ENCODE data around the gene AMBRA1.

The AMBRA1 gene

GRCh38 chr11:46447544-46447943, 146.3 kb downstream of the AMBRA1 start:
- no peak overlapping the region for H2AFZ ChIP-seq (ENCODE audit: low read depth, low read length)
- H3K4ac ChIP-seq (ENCODE audit: low read depth in 1 of 2, low read length in 2 of 2): no peak overlapping the region
- no peak overlapping the region for H2AK5ac ChIP-seq (ENCODE audit: low read length, severe bottlenecking)
- H3K27ac ChIP-seq (ENCODE audit: low read length, poor library complexity, severe bottlenecking): no peak overlapping the region
- no peak overlapping the region for H2BK12ac ChIP-seq (ENCODE audit: low read length in 2 of 2)
- H2BK120ac ChIP-seq (ENCODE audit: low read depth, low read length): no peak overlapping the region
- H4K8ac ChIP-seq (ENCODE audit: low read length): no peak overlapping the region
- H3K4me2 ChIP-seq (ENCODE audit: low read length, poor library complexity, severe bottlenecking): no peak overlapping the region
- no peak overlapping the region for H2BK15ac ChIP-seq (ENCODE audit: low read depth, poor library complexity, severe bottlenecking)
- 92% methylated on average over 2 of the region's 2 CpGs for WGBS
- no peak overlapping the region for H3K18ac ChIP-seq (ENCODE audit: low read depth in 1 of 2, low read length in 2 of 2)
- H3K9ac ChIP-seq (ENCODE audit: low read length): no peak overlapping the region
- peaks cover 2 to 8% of the 10 kb centered on the region in 2 experiments for H3K36me3 ChIP-seq (ENCODE audit: control insufficient read depth in 1 of 2, insufficient read depth in 2 of 2, low read depth in 1 of 2, low read length in 2 of 2)
- H3K27me3 ChIP-seq (ENCODE audit: control insufficient read depth in 1 of 2, insufficient read depth in 1 of 2, low read length in 2 of 2): no peaks in the 10 kb centered on the region
- peaks cover 15% of the 10 kb centered on the region for H3K79me1 ChIP-seq (replicated peaks; ENCODE audit: low read length, poor library complexity, severe bottlenecking)
- H2BK5ac ChIP-seq (ENCODE audit: low read depth, low read length, poor library complexity, severe bottlenecking): no peak overlapping the region
- no peak overlapping the region for H3K14ac ChIP-seq (ENCODE audit: low read length in 2 of 2)
- DNase-seq: no peak
- H3K9me3 ChIP-seq (ENCODE audit: control insufficient read depth, low read length): no peaks in the 10 kb centered on the region
- H4K91ac ChIP-seq (ENCODE audit: low read length): no peak overlapping the region
- no peak overlapping the region for H3K4me3 ChIP-seq (ENCODE audit: insufficient read depth in 1 of 2, low read depth in 1 of 2, low read length in 2 of 2)
- no peaks in the 10 kb centered on the region for H3K4me1 ChIP-seq (ENCODE audit: control insufficient read depth, insufficient read depth, low read depth, low read length)
- H3K23ac ChIP-seq (ENCODE audit: low read length in 2 of 2): no peak overlapping the region

- H3K4ac ChIP-seq (ENCODE audit: low read depth in 1 of 2, low read length in 2 of 2): no peak overlapping the region
- H3K4me1 ChIP-seq (ENCODE audit: control insufficient read depth, insufficient read depth, low read depth, low read length): no peaks in the 10 kb centered on the region
- H3K27me3 ChIP-seq (ENCODE audit: control insufficient read depth in 1 of 2, insufficient read depth in 1 of 2, low read length in 2 of 2): no peaks in the 10 kb centered on the region
- no peak overlapping the region for H3K4me2 ChIP-seq (ENCODE audit: low read length, poor library complexity, severe bottlenecking)
- no peak overlapping the region for H3K14ac ChIP-seq (ENCODE audit: low read length in 2 of 2)
- H2AK5ac ChIP-seq (ENCODE audit: low read length, severe bottlenecking): no peak overlapping the region
- H4K8ac ChIP-seq (ENCODE audit: low read length): no peak overlapping the region
- peak overlapping the region; percentile 2 for H3K9ac ChIP-seq (ENCODE audit: low read length)
- H3K27ac ChIP-seq (ENCODE audit: low read length, poor library complexity, severe bottlenecking): no peak overlapping the region
- 73% methylated on average over 2 of the region's 4 CpGs for WGBS
- H2AFZ ChIP-seq (ENCODE audit: low read depth, low read length): no peak overlapping the region
- H2BK15ac ChIP-seq (ENCODE audit: low read depth, poor library complexity, severe bottlenecking): no peak overlapping the region
- H2BK120ac ChIP-seq (ENCODE audit: low read depth, low read length): no peak overlapping the region
- peaks cover 9 to 21% of the 10 kb centered on the region in 2 experiments for H3K36me3 ChIP-seq (ENCODE audit: control insufficient read depth in 1 of 2, insufficient read depth in 2 of 2, low read depth in 1 of 2, low read length in 2 of 2)
- no peak overlapping the region for H4K91ac ChIP-seq (ENCODE audit: low read length)
- no peak overlapping the region for H3K4me3 ChIP-seq (ENCODE audit: insufficient read depth in 1 of 2, low read depth in 1 of 2, low read length in 2 of 2)
- peak; percentile 76 for DNase-seq
- H3K9me3 ChIP-seq (ENCODE audit: control insufficient read depth, low read length): no peaks in the 10 kb centered on the region
- H3K18ac ChIP-seq (ENCODE audit: low read depth in 1 of 2, low read length in 2 of 2): peak overlapping the region; percentile 1 to 78
- no peak overlapping the region for H2BK5ac ChIP-seq (ENCODE audit: low read depth, low read length, poor library complexity, severe bottlenecking)
- peak overlapping the region in 1 of 2 experiments; percentile 77 for H3K23ac ChIP-seq (ENCODE audit: low read length in 2 of 2)
- H2BK12ac ChIP-seq (ENCODE audit: low read length in 2 of 2): no peak overlapping the region
- H3K79me1 ChIP-seq (replicated peaks; ENCODE audit: low read length, poor library complexity, severe bottlenecking): peaks cover 14% of the 10 kb centered on the region
These were observed 147.7 kb downstream of the AMBRA1 start for GRCh38 chr11:46445920-46446771.

- no peaks in the 10 kb centered on the region for H3K9me3 ChIP-seq (ENCODE audit: control insufficient read depth, low read length)
- no peaks in the 10 kb centered on the region for H3K27me3 ChIP-seq (ENCODE audit: control insufficient read depth in 1 of 2, insufficient read depth in 1 of 2, low read length in 2 of 2)
- no peak overlapping the region for H3K4ac ChIP-seq (ENCODE audit: low read depth in 1 of 2, low read length in 2 of 2)
- no peak overlapping the region for H4K91ac ChIP-seq (ENCODE audit: low read length)
- no peak for DNase-seq
- no peak overlapping the region for H3K27ac ChIP-seq (ENCODE audit: low read length, poor library complexity, severe bottlenecking)
- no peak overlapping the region for H3K18ac ChIP-seq (ENCODE audit: low read depth in 1 of 2, low read length in 2 of 2)
- H3K23ac ChIP-seq (ENCODE audit: low read length in 2 of 2): no peak overlapping the region
- WGBS: 95% methylated on average over 3 of the region's 4 CpGs
- H3K4me2 ChIP-seq (ENCODE audit: low read length, poor library complexity, severe bottlenecking): no peak overlapping the region
- H3K4me3 ChIP-seq (ENCODE audit: insufficient read depth in 1 of 2, low read depth in 1 of 2, low read length in 2 of 2): no peak overlapping the region
- peaks cover 14% of the 10 kb centered on the region for H3K79me1 ChIP-seq (replicated peaks; ENCODE audit: low read length, poor library complexity, severe bottlenecking)
- H2BK15ac ChIP-seq (ENCODE audit: low read depth, poor library complexity, severe bottlenecking): no peak overlapping the region
- no peak overlapping the region for H3K14ac ChIP-seq (ENCODE audit: low read length in 2 of 2)
- H2BK120ac ChIP-seq (ENCODE audit: low read depth, low read length): no peak overlapping the region
- no peak overlapping the region for H2BK5ac ChIP-seq (ENCODE audit: low read depth, low read length, poor library complexity, severe bottlenecking)
- H2BK12ac ChIP-seq (ENCODE audit: low read length in 2 of 2): no peak overlapping the region
- no peak overlapping the region for H3K9ac ChIP-seq (ENCODE audit: low read length)
- H2AFZ ChIP-seq (ENCODE audit: low read depth, low read length): no peak overlapping the region
- H3K4me1 ChIP-seq (ENCODE audit: control insufficient read depth, insufficient read depth, low read depth, low read length): no peaks in the 10 kb centered on the region
- H3K36me3 ChIP-seq (ENCODE audit: control insufficient read depth in 1 of 2, insufficient read depth in 2 of 2, low read depth in 1 of 2, low read length in 2 of 2): peaks cover 10 to 24% of the 10 kb centered on the region in 2 experiments
- H2AK5ac ChIP-seq (ENCODE audit: low read length, severe bottlenecking): no peak overlapping the region
- H4K8ac ChIP-seq (ENCODE audit: low read length): no peak overlapping the region
These were observed 148.5 kb downstream of the AMBRA1 start for GRCh38 chr11:46445192-46445919.

- Histone ChIP-seq H2BK12ac (ENCODE audit: low read length in 2 of 2) (no peak overlapping the region), H4K8ac (ENCODE audit: low read length) (no peak overlapping the region), H3K4me2 (ENCODE audit: low read length, poor library complexity, severe bottlenecking) (no peak overlapping the region), H3K9ac (ENCODE audit: low read length) (no peak overlapping the region), H3K36me3 (ENCODE audit: control insufficient read depth in 1 of 2, insufficient read depth in 2 of 2, low read depth in 1 of 2, low read length in 2 of 2) (peaks cover 10 to 24% of the 10 kb centered on the region in 2 experiments), H2BK5ac (ENCODE audit: low read depth, low read length, poor library complexity, severe bottlenecking) (no peak overlapping the region), H2BK120ac (ENCODE audit: low read depth, low read length) (no peak overlapping the region), H3K14ac (ENCODE audit: low read length in 2 of 2) (no peak overlapping the region), H3K27ac (ENCODE audit: low read length, poor library complexity, severe bottlenecking) (no peak overlapping the region), H3K79me1 (replicated peaks; ENCODE audit: low read length, poor library complexity, severe bottlenecking) (peaks cover 12% of the 10 kb centered on the region), H2AFZ (ENCODE audit: low read depth, low read length) (no peak overlapping the region), H3K18ac (ENCODE audit: low read depth in 1 of 2, low read length in 2 of 2) (no peak overlapping the region), H3K23ac (ENCODE audit: low read length in 2 of 2) (no peak overlapping the region), H3K9me3 (ENCODE audit: control insufficient read depth, low read length) (no peaks in the 10 kb centered on the region), H3K4me1 (ENCODE audit: control insufficient read depth, insufficient read depth, low read depth, low read length) (no peaks in the 10 kb centered on the region), H3K4me3 (ENCODE audit: insufficient read depth in 1 of 2, low read depth in 1 of 2, low read length in 2 of 2) (no peak overlapping the region), H2BK15ac (ENCODE audit: low read depth, poor library complexity, severe bottlenecking) (no peak overlapping the region), H3K4ac (ENCODE audit: low read depth in 1 of 2, low read length in 2 of 2) (no peak overlapping the region), H4K91ac (ENCODE audit: low read length) (no peak overlapping the region), H3K27me3 (ENCODE audit: control insufficient read depth in 1 of 2, insufficient read depth in 1 of 2, low read length in 2 of 2) (no peaks in the 10 kb centered on the region), H2AK5ac (ENCODE audit: low read length, severe bottlenecking) (no peak overlapping the region)
- DNase-seq: no peak
These were observed 149.5 kb downstream of the AMBRA1 start for GRCh38 chr11:46444305-46444704.
